ENCODE measurements around the gene RGCC. TPM values are rescaled to one million over a fixed set of nuclear protein-coding genes. Genes with fewer than 3 reads are reported as not detected.

RGCC gene
- total RNA-seq, 1 donor from 2014 or later = 184 TPM

DNA sequence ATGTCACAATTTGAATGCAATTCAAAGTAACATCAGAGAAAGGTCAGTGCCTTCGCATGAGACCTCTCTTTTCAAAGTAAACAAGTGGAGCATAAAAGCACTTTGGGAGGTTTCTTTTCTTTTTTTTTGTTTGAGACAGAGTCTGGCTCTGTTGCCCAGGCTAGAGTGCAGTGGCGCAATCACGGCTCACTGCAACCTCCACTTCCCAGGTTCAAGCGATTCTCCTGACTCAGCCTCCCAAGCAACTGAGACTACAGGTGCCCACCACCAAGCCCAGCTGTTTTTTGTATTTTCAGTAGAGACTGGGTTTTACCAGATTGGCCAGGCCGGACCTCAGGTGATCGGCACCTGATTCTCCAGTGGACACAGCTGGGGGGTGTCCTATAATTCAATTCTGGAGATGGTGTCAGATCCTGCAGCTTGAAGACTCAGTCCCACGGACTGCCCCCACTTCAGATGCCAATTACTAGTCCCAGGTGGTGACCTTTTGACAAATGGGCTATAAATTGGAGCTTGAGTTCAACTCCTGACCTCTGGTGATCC lies 57.6 kb downstream of the RGCC start:
- no peaks in the 10 kb centered on the region for H3K4me1 ChIP-seq
- H3K4me3 ChIP-seq = no peak overlapping the region
- no peaks in the 10 kb centered on the region for H3K36me3 ChIP-seq
- H3K9me3 ChIP-seq = no peaks in the 10 kb centered on the region
- no peak for TF ChIP-seq CTCF (IDR thresholded peaks at IDR 0.05)
- H3K27ac ChIP-seq = no peak overlapping the region
- no peaks in the 10 kb centered on the region for H3K27me3 ChIP-seq
- no peak for DNase-seq (ENCODE audit: low spot score in 2 of 2)
- intact Hi-C loops (cut with DNase I) = no loop called here

DNA sequence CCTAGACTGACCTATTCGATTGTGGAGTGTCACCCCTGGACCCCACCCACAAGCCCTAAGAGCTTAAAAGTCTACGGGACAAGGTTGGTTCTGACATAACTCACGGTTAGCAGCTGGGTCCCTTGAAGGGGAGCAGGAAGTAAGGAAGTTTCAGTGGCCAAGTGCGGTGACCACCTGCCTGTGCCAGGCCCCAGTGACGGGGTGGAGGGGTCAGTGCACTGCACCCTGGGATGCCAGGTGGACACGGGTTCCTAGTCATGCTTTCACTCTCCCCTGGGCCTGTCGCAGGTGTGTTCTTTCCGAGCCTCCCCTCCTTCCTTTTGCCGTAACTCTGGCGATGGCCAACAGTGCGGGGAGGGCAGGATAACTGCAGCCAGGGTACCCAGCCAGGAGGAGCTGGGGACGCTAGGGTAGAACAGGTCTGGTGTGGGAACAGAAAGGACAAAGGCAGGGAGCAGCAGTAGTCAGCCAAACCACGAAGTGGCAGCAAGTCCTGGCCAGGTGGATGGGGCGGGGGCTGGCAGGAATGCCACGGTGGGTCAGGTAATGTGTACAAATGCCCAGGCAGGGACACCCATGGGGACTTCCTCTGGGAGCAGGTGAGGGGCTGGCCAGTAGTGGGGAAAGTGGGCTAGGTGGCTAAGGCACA lies 58.3 kb downstream of the RGCC start:
- intact Hi-C loops (cut with DNase I) = no loop called here
- Histone ChIP-seq H3K4me1 (no peaks in the 10 kb centered on the region), H3K4me3 (no peak overlapping the region), H3K36me3 (no peaks in the 10 kb centered on the region), H3K27me3 (no peaks in the 10 kb centered on the region), H3K9me3 (no peaks in the 10 kb centered on the region), H3K27ac (no peak overlapping the region)
- TF ChIP-seq CTCF (IDR thresholded peaks at IDR 0.05) = no peak
- DNase-seq (ENCODE audit: low spot score in 2 of 2) = no peak

DNA sequence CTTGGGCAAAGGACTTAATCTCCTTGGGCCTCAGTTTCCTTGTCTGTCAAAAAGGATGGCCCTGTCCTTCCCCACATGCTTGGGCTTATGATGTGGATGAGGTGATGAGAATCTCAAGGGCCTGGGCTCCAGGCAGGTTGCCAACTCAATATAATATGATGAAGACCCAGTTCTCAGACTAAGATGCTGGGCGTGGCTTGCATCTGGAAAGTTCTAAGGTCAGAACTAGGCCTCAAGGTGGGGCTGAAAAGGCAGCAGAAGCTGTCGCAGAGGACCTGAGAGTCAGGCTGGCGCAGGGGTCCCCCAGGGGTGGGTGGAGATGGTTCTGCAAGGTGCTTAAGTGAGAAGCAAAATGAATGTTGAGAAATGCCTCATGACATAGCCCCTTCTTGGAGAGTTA lies 58.8 kb downstream of the RGCC start:
- H3K4me1 ChIP-seq = no peaks in the 10 kb centered on the region
- intact Hi-C loops (cut with DNase I) = no loop called here
- no peak for TF ChIP-seq CTCF (IDR thresholded peaks at IDR 0.05)
- no peaks in the 10 kb centered on the region for H3K36me3 ChIP-seq
- H3K27me3 ChIP-seq = no peaks in the 10 kb centered on the region
- DNase-seq (ENCODE audit: low spot score in 2 of 2) = no peak
- no peaks in the 10 kb centered on the region for H3K9me3 ChIP-seq
- no peak overlapping the region for H3K4me3 ChIP-seq
- no peak overlapping the region for H3K27ac ChIP-seq

DNA sequence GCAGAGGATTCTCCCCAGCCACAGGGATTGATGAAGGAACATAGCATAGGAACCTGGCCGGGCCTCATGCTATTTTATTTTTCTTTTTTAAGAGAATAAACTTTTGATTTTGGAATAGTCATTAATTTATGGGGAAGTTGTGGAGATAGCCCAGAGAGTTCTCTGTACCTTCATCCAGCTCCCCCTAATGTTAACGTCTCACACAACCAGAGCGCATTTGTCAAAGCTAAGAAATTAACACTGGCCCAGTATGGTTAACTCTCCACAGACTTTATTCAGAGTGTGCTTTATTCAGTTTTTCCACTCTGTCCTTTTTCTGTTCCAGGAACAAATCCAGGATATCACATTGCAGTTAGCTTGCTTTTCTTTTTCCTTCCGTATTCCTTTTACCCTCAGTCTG lies 59.4 kb downstream of the RGCC start:
- Histone ChIP-seq H3K27me3 (no peaks in the 10 kb centered on the region), H3K9me3 (no peaks in the 10 kb centered on the region), H3K4me1 (no peaks in the 10 kb centered on the region), H3K36me3 (no peaks in the 10 kb centered on the region), H3K4me3 (no peak overlapping the region), H3K27ac (no peak overlapping the region)
- no peak for TF ChIP-seq CTCF (IDR thresholded peaks at IDR 0.05)
- intact Hi-C loops (cut with DNase I) = no loop called here
- DNase-seq (ENCODE audit: low spot score in 2 of 2) = no peak

GRCh38 chr13:41520016-41520659 lies 62.8 kb downstream of the RGCC start:
- no peak overlapping the region for H3K4me3 ChIP-seq
- DNase-seq (ENCODE audit: low spot score in 2 of 2) = no peak
- intact Hi-C loops (cut with DNase I) = no loop called here

More at GRCh38 chr13:41520016-41520659, 62.8 kb downstream of the RGCC start:
- no peak for TF ChIP-seq CTCF (IDR thresholded peaks at IDR 0.05)
- Histone ChIP-seq H3K27me3 (no peaks in the 10 kb centered on the region), H3K9me3 (no peaks in the 10 kb centered on the region), H3K27ac (no peak overlapping the region), H3K36me3 (no peaks in the 10 kb centered on the region), H3K4me1 (no peaks in the 10 kb centered on the region)

Other genes starting within 250 kb of the RGCC start
- 17.5 TPM for gene MTRF1, start 194.0 kb upstream of the RGCC start, total RNA-seq
- gene NAA16, start 146.3 kb upstream of the RGCC start, total RNA-seq = 11.9 TPM